ENCODE data around the gene NTRK2.

Gene NTRK2

GRCh38 chr9:85021686-85022085, 352.2 kb downstream of the NTRK2 start:
- no peak for DNase-seq (ENCODE audit: low read depth)

DNA sequence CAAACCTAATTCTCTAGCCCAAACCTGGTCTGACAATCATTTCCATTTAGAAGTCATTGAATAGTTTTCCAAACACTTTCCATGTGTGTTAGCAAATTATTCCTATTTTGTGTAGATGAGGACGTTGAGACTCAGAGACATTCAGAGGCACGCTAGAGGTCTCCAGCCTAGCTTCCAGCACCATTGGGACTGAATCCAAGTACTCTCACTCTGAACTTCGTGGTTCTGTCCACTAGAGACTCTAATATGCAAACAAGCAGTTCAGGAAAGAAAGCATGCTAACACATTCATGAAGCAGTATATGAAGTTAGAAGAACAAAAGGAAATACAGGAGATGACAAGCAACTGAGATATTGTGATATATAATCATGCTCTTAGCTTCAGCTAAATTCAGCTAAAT, 354.8 kb downstream of the NTRK2 start:
- no peak for DNase-seq (ENCODE audit: low read depth)

DNA sequence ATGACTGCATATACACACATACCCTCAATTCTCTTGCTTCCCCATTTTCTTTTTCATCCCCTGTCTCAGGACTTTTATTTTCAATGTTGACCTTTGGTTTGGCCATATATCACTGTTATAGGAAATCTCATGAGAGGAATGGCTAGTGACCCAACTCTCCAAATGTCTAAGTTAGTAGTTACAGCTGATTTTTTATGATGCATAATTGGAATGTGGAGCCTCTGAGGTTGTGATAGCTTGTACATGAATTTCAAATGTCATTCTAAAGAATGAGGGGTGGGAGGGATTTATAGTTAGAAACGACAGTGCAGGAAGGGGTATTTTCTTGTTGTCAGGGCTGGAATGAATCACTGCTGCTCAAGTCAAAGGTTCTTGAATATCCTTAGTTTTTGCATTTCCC, 356.1 kb downstream of the NTRK2 start:
- DNase-seq (ENCODE audit: low read depth): no peak

GRCh38 chr9:85027870-85028269, 358.3 kb downstream of the NTRK2 start:
- DNase-seq (ENCODE audit: low read depth): no peak

DNA sequence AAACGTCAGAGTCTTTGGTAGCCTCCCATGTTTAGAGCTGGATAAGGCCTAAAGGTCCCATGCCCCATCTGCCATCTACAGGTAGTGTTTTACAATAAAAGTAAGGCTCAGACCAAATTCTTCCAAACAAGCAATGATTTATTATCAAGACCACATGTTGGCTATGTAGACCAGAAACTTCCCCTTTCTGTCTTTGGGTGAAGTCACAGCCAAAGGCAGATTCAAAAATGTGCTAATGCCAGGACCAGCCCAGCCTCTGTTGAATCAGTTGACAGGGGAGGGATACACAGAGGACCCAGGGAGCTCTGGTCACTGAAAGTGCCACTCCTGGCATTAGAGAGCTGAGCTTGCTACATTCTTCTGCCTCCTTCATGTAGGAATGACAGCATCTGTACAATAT, 360.8 kb downstream of the NTRK2 start:
- DNase-seq (ENCODE audit: low read depth): no peak

DNA sequence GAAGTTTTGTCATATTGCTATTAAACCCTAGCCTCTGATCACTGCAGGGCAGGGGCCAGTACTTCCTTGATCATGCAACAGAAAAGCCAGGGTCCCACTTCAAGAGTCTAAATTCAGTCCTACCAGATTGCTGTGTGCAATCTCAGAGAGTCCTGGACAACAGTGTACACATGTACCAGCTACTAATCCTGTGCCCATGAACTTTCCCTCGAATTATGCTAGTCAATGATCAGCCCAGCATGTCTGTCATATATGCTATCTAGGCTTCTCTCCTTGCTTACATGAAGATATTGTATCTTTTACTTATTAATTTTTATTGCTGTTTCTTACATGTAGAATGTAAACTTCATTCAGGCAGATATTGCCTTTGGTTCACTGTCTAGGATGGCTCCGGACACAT, 367.0 kb downstream of the NTRK2 start:
- DNase-seq (ENCODE audit: low read depth): no peak

DNA sequence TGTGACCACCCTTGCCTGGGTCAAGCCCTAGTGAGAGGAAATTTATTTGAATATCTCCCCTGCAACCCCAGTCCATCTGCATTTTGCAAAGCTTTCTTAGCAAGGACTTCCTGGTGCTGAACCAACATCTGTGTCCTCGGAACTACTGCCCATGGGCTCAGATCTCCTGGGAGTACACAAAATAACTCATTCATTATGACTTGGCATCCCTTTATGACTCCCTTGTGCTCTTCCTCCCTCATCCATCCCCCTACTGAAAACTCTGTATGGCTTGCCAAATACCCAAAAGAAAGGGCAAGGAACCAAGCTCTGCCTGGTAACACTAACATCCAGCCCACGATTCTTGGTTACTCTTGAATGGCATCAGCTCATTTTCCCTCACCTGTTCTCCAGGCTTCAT, 368.5 kb downstream of the NTRK2 start:
- no peak for DNase-seq (ENCODE audit: low read depth)

DNA sequence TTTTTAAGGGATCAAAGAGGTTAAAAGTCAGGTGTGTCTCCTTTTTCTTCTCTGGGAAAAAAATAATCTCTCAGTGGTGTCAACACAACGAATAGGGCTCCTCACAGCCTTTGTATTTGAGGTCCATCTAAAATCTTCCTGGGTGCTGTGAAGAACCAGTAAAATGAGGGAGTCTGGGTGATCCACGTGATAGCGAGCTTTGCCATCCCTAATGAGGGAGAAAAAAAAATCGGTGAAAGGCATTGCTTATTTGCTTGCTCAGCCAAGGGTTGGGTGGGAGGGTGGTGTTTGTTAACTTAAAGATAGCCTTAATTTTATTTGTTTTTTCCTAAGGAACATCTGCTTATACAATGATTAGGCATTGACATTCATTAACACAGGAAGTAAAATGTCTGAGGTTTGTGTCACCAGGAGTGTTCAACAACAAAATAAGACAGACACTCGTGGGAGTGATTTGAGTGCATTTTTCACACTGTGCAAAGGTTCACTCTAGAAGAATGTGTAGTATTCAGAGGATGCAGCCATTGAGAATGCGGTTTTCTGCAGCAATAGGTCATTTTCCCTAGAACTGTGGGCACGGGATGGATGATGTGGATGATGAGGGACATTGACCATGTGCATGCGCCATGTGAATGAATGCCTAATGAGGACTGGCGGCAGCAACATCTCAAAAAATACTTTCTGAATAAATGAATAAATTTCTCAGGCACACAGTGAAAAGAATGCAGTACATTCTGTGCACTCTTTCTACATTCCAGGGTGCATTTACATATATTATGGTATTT, 369.5 kb downstream of the NTRK2 start:
- no peak for DNase-seq (ENCODE audit: low read depth)

- no peak for DNase-seq (ENCODE audit: low read depth)
These were observed 370.6 kb downstream of the NTRK2 start for GRCh38 chr9:85040146-85040545.

GRCh38 chr9:85040821-85041465, 371.4 kb downstream of the NTRK2 start:
- no peak for DNase-seq (ENCODE audit: low read depth)

- DNase-seq (ENCODE audit: low read depth): no peak
These were observed 372.1 kb downstream of the NTRK2 start for GRCh38 chr9:85041466-85042137.

- DNase-seq (ENCODE audit: low read depth): no peak
These were observed 373.6 kb downstream of the NTRK2 start for GRCh38 chr9:85042981-85043647.

GRCh38 chr9:85045271-85045670, 375.7 kb downstream of the NTRK2 start:
- DNase-seq (ENCODE audit: low read depth): no peak

GRCh38 chr9:85046475-85046874, 376.9 kb downstream of the NTRK2 start:
- no peak for DNase-seq (ENCODE audit: low read depth)

- DNase-seq (ENCODE audit: low read depth): no peak
These were observed 383.8 kb downstream of the NTRK2 start for GRCh38 chr9:85053206-85053786.

DNA sequence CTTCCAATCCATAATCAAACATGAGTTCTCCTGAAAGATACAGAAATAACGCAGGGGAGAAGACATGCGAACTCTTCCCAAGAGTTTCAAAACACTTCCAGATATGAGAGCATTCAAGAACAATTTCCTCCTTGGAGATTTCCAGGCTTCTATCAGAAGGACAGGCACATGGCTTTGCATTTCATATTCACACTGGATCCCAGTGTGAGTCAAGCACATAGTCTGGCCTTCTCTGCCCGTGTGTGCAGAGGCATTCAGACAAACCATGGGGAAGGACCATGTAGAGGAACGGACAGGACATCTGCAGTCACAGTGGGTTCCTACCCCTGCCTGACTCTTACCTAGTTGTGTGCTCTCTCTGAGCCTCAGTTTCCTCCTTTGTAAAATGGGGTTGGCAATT, 384.5 kb downstream of the NTRK2 start:
- DNase-seq (ENCODE audit: low read depth): no peak

- no peak for DNase-seq (ENCODE audit: low read depth)
These were observed 386.1 kb downstream of the NTRK2 start for GRCh38 chr9:85055506-85056202.

DNA sequence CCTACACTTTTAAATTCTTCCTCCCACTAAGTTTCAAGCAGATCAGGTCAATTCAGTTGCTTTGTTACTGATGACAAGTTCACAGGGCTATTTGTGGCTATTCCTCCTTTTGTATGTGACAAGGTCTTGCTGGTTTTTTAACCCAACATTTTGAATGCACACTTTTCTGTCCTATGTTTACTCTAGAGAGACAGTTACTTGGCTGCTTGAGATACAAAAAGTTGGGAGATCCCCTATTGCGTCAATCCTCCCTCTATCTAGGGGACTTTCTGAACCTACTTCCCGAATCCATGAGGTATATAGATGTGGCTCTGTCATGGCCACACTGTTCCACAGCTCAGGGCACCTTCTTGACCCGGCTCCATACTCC, 386.7 kb downstream of the NTRK2 start:
- no peak for DNase-seq (ENCODE audit: low read depth)

DNA sequence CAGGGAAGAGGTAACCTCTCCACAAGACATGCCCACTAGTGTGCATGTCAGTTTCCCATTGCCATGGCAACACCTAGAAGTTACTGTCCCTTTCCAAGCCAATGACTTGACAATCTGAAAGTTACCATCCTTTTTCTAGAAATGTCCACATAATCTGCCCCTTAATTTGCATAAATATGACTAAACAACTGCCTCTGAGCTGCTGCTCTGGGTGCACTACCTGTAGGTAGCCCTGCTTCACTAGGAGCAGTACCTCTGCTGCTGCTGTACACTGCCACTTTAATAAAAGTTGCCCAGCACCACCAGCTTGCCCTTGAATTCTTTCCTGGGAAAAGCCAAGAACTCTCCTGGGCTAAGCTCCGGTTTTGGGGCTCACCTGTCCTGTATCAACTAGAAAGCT, 392.4 kb downstream of the NTRK2 start:
- DNase-seq (ENCODE audit: low read depth): no peak

GRCh38 chr9:85062385-85063022, 393.0 kb downstream of the NTRK2 start:
- no peak for DNase-seq (ENCODE audit: low read depth)

GRCh38 chr9:85064811-85065371, 395.4 kb downstream of the NTRK2 start:
- DNase-seq (ENCODE audit: low read depth): no peak
